ENCODE data around the gene MORN4.

MORN4 gene

DNA sequence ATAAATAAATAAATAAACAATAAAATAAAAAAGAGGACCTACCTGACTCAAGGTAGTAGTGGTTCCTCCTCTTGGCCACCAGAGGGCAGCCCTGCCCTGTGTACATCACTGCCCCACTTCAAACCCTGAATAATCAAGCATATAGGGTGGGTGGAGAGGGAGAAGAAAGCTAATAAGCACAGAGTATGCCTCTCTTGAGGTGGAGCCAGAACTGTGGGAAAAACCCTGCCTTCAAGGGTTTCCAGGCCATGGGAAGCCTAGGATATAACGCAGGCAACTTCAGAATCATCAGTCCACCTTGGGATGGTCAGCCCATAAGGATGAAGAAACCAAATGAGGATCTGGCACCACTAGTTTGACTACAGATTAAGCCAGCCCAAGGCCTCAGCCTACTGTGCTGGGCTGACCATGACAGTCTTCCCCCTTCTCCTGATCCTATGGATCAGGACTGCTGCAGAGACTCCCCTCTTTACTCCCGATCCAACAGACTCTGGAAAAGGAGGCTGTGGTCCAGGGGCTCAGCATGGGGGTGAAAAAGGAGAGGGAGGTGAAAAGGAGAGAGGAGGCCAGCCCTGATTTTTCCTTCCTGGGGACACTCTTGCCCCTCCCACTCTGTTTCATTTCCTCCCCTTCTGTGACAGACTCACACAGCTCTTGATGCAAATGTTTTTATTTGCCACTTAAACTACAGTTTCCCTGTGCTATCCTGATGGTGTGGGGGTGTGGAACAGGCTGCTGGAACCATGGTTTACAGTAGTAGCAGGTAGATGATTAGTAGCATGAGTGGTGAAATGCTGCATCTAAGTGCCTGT, 43.7 kb upstream of the MORN4 start (continued):
- TF ChIP-seq, protein P1, sequence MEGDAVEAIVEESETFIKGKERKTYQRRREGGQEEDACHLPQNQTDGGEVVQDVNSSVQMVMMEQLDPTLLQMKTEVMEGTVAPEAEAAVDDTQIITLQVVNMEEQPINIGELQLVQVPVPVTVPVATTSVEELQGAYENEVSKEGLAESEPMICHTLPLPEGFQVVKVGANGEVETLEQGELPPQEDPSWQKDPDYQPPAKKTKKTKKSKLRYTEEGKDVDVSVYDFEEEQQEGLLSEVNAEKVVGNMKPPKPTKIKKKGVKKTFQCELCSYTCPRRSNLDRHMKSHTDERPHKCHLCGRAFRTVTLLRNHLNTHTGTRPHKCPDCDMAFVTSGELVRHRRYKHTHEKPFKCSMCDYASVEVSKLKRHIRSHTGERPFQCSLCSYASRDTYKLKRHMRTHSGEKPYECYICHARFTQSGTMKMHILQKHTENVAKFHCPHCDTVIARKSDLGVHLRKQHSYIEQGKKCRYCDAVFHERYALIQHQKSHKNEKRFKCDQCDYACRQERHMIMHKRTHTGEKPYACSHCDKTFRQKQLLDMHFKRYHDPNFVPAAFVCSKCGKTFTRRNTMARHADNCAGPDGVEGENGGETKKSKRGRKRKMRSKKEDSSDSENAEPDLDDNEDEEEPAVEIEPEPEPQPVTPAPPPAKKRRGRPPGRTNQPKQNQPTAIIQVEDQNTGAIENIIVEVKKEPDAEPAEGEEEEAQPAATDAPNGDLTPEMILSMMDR (tag by site-specific recombination; IDR thresholded peaks at IDR 0.05) = peak; percentile 58; the same call in 1 of the 2 replicates
- TF ChIP-seq ZBTB8A (tag by site-specific recombination; IDR thresholded peaks at IDR 0.05) = 0 out of 2 replicates have a peak, but pooled peaks have one; percentile 21
- TF ChIP-seq, protein P2, sequence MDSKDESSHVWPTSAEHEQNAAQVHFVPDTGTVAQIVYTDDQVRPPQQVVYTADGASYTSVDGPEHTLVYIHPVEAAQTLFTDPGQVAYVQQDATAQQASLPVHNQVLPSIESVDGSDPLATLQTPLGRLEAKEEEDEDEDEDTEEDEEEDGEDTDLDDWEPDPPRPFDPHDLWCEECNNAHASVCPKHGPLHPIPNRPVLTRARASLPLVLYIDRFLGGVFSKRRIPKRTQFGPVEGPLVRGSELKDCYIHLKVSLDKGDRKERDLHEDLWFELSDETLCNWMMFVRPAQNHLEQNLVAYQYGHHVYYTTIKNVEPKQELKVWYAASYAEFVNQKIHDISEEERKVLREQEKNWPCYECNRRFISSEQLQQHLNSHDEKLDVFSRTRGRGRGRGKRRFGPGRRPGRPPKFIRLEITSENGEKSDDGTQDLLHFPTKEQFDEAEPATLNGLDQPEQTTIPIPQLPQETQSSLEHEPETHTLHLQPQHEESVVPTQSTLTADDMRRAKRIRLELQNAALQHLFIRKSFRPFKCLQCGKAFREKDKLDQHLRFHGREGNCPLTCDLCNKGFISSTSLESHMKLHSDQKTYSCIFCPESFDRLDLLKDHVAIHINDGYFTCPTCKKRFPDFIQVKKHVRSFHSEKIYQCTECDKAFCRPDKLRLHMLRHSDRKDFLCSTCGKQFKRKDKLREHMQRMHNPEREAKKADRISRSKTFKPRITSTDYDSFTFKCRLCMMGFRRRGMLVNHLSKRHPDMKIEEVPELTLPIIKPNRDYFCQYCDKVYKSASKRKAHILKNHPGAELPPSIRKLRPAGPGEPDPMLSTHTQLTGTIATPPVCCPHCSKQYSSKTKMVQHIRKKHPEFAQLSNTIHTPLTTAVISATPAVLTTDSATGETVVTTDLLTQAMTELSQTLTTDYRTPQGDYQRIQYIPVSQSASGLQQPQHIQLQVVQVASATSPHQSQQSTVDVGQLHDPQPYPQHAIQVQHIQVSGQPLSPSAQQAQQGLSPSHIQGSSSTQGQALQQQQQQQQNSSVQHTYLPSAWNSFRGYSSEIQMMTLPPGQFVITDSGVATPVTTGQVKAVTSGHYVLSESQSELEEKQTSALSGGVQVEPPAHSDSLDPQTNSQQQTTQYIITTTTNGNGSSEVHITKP (tag by site-specific recombination; IDR thresholded peaks at IDR 0.05) = no peak
- no peak for TF ChIP-seq SCRT1 (tag by site-specific recombination; IDR thresholded peaks at IDR 0.05; ENCODE audit: borderline replicate concordance)
- TF ChIP-seq, protein P3, sequence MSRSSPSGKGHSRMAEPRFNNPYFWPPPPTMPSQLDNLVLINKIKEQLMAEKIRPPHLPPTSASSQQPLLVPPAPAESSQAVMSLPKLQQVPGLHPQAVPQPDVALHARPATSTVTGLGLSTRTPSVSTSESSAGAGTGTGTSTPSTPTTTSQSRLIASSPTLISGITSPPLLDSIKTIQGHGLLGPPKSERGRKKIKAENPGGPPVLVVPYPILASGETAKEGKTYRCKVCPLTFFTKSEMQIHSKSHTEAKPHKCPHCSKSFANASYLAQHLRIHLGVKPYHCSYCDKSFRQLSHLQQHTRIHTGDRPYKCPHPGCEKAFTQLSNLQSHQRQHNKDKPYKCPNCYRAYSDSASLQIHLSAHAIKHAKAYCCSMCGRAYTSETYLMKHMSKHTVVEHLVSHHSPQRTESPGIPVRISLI (tag by site-specific recombination; IDR thresholded peaks at IDR 0.05) = 0 out of 2 replicates have a peak, but pooled peaks have one; percentile 3
- no peak for TF ChIP-seq ZNF830 (tag by site-specific recombination; IDR thresholded peaks at IDR 0.05; ENCODE audit: low read depth)
- no peak for TF ChIP-seq ZNF404 (tag by site-specific recombination; IDR thresholded peaks at IDR 0.05)
- TF ChIP-seq, protein P4, sequence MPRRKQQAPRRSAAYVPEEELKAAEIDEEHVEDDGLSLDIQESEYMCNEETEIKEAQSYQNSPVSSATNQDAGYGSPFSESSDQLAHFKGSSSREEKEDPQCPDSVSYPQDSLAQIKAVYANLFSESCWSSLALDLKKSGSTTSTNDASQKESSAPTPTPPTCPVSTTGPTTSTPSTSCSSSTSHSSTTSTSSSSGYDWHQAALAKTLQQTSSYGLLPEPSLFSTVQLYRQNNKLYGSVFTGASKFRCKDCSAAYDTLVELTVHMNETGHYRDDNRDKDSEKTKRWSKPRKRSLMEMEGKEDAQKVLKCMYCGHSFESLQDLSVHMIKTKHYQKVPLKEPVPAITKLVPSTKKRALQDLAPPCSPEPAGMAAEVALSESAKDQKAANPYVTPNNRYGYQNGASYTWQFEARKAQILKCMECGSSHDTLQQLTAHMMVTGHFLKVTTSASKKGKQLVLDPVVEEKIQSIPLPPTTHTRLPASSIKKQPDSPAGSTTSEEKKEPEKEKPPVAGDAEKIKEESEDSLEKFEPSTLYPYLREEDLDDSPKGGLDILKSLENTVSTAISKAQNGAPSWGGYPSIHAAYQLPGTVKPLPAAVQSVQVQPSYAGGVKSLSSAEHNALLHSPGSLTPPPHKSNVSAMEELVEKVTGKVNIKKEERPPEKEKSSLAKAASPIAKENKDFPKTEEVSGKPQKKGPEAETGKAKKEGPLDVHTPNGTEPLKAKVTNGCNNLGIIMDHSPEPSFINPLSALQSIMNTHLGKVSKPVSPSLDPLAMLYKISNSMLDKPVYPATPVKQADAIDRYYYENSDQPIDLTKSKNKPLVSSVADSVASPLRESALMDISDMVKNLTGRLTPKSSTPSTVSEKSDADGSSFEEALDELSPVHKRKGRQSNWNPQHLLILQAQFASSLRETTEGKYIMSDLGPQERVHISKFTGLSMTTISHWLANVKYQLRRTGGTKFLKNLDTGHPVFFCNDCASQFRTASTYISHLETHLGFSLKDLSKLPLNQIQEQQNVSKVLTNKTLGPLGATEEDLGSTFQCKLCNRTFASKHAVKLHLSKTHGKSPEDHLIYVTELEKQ (tag by site-specific recombination; IDR thresholded peaks at IDR 0.05; ENCODE audit: borderline replicate concordance) = no peak
- no peak for TF ChIP-seq ZNF138 (tag by site-specific recombination; IDR thresholded peaks at IDR 0.05; ENCODE audit: borderline replicate concordance)
- no peak for TF ChIP-seq ZNF202 (tag by site-specific recombination; IDR thresholded peaks at IDR 0.05; ENCODE audit: borderline replicate concordance)
- no peak for TF ChIP-seq ZFP37 (tag by site-specific recombination; IDR thresholded peaks at IDR 0.05)
- TF ChIP-seq, protein P5, sequence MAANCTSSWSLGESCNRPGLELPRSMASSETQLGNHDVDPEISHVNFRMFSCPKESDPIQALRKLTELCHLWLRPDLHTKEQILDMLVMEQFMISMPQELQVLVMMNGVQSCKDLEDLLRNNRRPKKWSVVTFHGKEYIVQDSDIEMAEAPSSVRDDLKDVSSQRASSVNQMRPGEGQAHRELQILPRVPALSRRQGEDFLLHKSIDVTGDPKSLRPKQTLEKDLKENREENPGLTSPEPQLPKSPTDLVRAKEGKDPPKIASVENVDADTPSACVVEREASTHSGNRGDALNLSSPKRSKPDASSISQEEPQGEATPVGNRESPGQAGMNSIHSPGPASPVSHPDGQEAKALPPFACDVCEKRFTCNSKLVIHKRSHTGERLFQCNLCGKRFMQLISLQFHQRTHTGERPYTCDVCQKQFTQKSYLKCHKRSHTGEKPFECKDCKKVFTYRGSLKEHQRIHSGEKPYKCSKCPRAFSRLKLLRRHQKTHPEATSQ (tag by site-specific recombination; IDR thresholded peaks at IDR 0.05) = no peak
- TF ChIP-seq ZNF16 (tag by site-specific recombination; IDR thresholded peaks at IDR 0.05; ENCODE audit: low read depth) = no peak
- no peak for TF ChIP-seq ZNF561 (tag by site-specific recombination; IDR thresholded peaks at IDR 0.05; ENCODE audit: borderline replicate concordance)
